Uterus (tissue), 4 donors: ENCODE results near the gene GTF2F2. TPM values are rescaled to one million over a fixed set of nuclear protein-coding genes. Genes with fewer than 3 reads are reported as not detected.

Experiments used
- DNase-seq, 2 donors: peaks; one replicate each; pipeline ENCODE4 v3.0.0-alpha.2; 2019 to 2020
- H3K27ac ChIP-seq, 2 donors: fragments of 200-600 bp; sonication (generic); 1 replicate in 1 of 2; 2 replicates in 1 of 2; pipeline ENCODE4 v1.5.1; 2016 to 2018
- H3K27me3 ChIP-seq, 2 donors: fragments of 200-600 bp; sonication (generic); one replicate each; pipeline ENCODE4 v1.5.1; 2018 to 2019; ENCODE audit warnings: control low read depth in 1 of 2
- H3K36me3 ChIP-seq, 2 donors: fragments of 200-600 bp; sonication (generic); one replicate each; pipeline ENCODE4 v1.5.1; 2019; ENCODE audit warnings: control low read depth in 1 of 2
- H3K4me1 ChIP-seq, 2 donors: fragments of 200-600 bp; sonication (generic); one replicate each; pipeline ENCODE4 v1.5.1; 2018 to 2019; ENCODE audit warnings: control low read depth in 1 of 2
- H3K4me3 ChIP-seq, 2 donors: fragments of 200-600 bp; sonication (generic); 1 replicate in 1 of 2; 2 replicates in 1 of 2; pipeline ENCODE4 v1.5.1; 2018 to 2019; ENCODE audit warnings: mild to moderate bottlenecking in 1 of 2
- H3K9me3 ChIP-seq, 2 donors: fragments of 200-600 bp; sonication (generic); one replicate each; pipeline ENCODE4 v1.5.1; 2019; ENCODE audit warnings: control low read depth in 1 of 2
- CTCF ChIP-seq, 4 experiments: fragments of 200-600 bp in 2 of 4; fragments of 450-650 bp in 2 of 4; sonication (generic) in 2 of 4; IDR thresholded peaks; one replicate each; pipeline ENCODE4 v1.5.1; 2016 to 2019; ENCODE audit warnings: antibody characterized with exemption in 4 of 4, mild to moderate bottlenecking in 2 of 4, moderate library complexity in 1 of 4
- POLR2A ChIP-seq, 2 donors: fragments of 450-650 bp; IDR thresholded peaks; one replicate each; pipeline ENCODE4 v1.6.1; 2016; ENCODE audit warnings: antibody characterized with exemption in 2 of 2, mild to moderate bottlenecking in 1 of 2, moderate library complexity in 1 of 2
- intact Hi-C: fragments of 100-400 bp; cut with DNase I; formaldehyde crosslinking; loops from one replicate; pipeline ENCODE4 v1.15.1; 2023; ENCODE audit warnings: low total_unique reads
- total RNA-seq, 4 donors: library from RNA; depleted of rRNA in 3 of 4; stranded (reverse); fragments of >200 nt in 3 of 4; gene quantifications; one replicate each; pipeline versions ENCODE4 v1.1.0 to v1.2.4, GENCODE V29; 2014 to 2023
- donor health status: DM: yes; HTN: yes; CAD: no.

GTF2F2 gene
- total RNA-seq, 4 donors from 2014 or later = 6.2 to 35.1 (median 20.9) TPM

- Histone ChIP-seq H3K4me3 (no peak overlapping the region), H3K27ac (no peak overlapping the region), H3K36me3 (no peaks in the 10 kb centered on the region), H3K27me3 (no peaks in the 10 kb centered on the region), H3K4me1 (no peaks in the 10 kb centered on the region), H3K9me3 (no peaks in the 10 kb centered on the region)
- intact Hi-C loops = no loop called here
- no peak for DNase-seq
- no peak for TF ChIP-seq POLR2A (IDR thresholded peaks at IDR 0.05)
- TF ChIP-seq CTCF (IDR thresholded peaks at IDR 0.05) = no peak
These were observed 195.3 kb downstream of the GTF2F2 start for GRCh38 chr13:45315520-45316167.

GRCh38 chr13:45316338-45316737 lies 196.0 kb downstream of the GTF2F2 start:
- TF ChIP-seq POLR2A (IDR thresholded peaks at IDR 0.05) = no peak
- no peak for TF ChIP-seq CTCF (IDR thresholded peaks at IDR 0.05)
- no peaks in the 10 kb centered on the region for H3K9me3 ChIP-seq
- H3K4me1 ChIP-seq = no peaks in the 10 kb centered on the region
- no peaks in the 10 kb centered on the region for H3K36me3 ChIP-seq
- no peak for DNase-seq
- no peak overlapping the region for H3K27ac ChIP-seq
- H3K27me3 ChIP-seq = no peaks in the 10 kb centered on the region
- H3K4me3 ChIP-seq = no peak overlapping the region
- intact Hi-C loops = no loop called here

DNA sequence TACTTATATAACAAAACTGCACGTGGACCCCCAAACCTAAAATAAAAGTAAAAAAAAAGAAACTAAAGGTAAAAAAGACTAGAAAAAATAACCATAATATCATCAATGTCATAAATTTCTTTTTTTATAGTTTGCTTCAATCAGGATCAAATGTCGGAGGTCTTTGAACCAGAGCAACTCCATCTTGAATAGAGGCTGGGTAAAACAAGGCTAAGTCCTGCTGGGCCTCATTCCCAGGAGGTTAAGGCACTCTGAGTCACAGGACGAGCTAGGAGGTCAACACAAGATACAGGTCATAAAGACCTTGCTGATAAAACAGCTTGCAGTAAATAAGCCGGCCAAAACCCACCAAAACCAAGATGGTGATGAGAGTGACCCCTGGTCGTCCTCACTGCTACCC lies 196.7 kb downstream of the GTF2F2 start:
- DNase-seq = no peak
- Histone ChIP-seq H3K9me3 (no peaks in the 10 kb centered on the region), H3K36me3 (no peaks in the 10 kb centered on the region), H3K4me3 (no peak overlapping the region), H3K4me1 (no peaks in the 10 kb centered on the region), H3K27ac (no peak overlapping the region), H3K27me3 (no peaks in the 10 kb centered on the region)
- intact Hi-C loops = no loop called here
- TF ChIP-seq POLR2A (IDR thresholded peaks at IDR 0.05) = no peak
- no peak for TF ChIP-seq CTCF (IDR thresholded peaks at IDR 0.05)

- H3K27ac ChIP-seq = no peak overlapping the region
- no peak for DNase-seq
- intact Hi-C loops = no loop called here
- H3K9me3 ChIP-seq = no peaks in the 10 kb centered on the region
- H3K27me3 ChIP-seq = no peaks in the 10 kb centered on the region
- TF ChIP-seq CTCF (IDR thresholded peaks at IDR 0.05) (no peak), POLR2A (IDR thresholded peaks at IDR 0.05) (no peak)
- no peaks in the 10 kb centered on the region for H3K4me1 ChIP-seq
- H3K4me3 ChIP-seq = no peak overlapping the region
- H3K36me3 ChIP-seq = no peaks in the 10 kb centered on the region
These were observed 200.7 kb downstream of the GTF2F2 start for GRCh38 chr13:45320876-45321629.

GRCh38 chr13:45325806-45326205 lies 205.5 kb downstream of the GTF2F2 start:
- H3K27ac ChIP-seq = peak overlapping the region in 1 of 2 donors; percentile 13
- peak in 1 of 2 donors; percentile 28 for DNase-seq
- no peaks in the 10 kb centered on the region for H3K9me3 ChIP-seq
- no peak for TF ChIP-seq CTCF (IDR thresholded peaks at IDR 0.05)
- TF ChIP-seq POLR2A (IDR thresholded peaks at IDR 0.05) = no peak
- peaks cover 0 to 3% of the 10 kb centered on the region in 2 donors for H3K4me1 ChIP-seq
- intact Hi-C loops = no loop called here
- no peak overlapping the region for H3K4me3 ChIP-seq
- H3K27me3 ChIP-seq = no peaks in the 10 kb centered on the region
- H3K36me3 ChIP-seq = no peaks in the 10 kb centered on the region
